Type B pancreatic cell (in vitro differentiated cells): ENCODE data around the gene HOXA5. TPM values are rescaled to one million over a fixed set of nuclear protein-coding genes. Genes with fewer than 3 reads are reported as not detected.

Experiments used
- DNase-seq: peaks from one replicate; pipeline ENCODE4 v3.0.0; 2021; ENCODE audit warnings: mixed read lengths; ENCODE audit not compliant: unreplicated experiment; ENCODE audit errors: extremely low spot score
- H3K27ac Mint-ChIP-seq: 2 replicates; pipeline ENCODE4 v1.8.0; 2021; ENCODE audit warnings: mild to moderate bottlenecking, mixed read lengths
- H3K27me3 Mint-ChIP-seq: 2 replicates; pipeline ENCODE4 v1.8.0; 2021; ENCODE audit warnings: mixed read lengths
- H3K36me3 Mint-ChIP-seq: 2 replicates; pipeline ENCODE4 v1.8.0; 2021; ENCODE audit warnings: mixed read lengths
- H3K4me1 Mint-ChIP-seq: one replicate; pipeline ENCODE4 v1.8.0; 2021; ENCODE audit warnings: mixed read lengths; ENCODE audit not compliant: unreplicated experiment
- H3K4me3 Mint-ChIP-seq: 2 replicates; pipeline ENCODE4 v1.8.0; 2021; ENCODE audit warnings: mild to moderate bottlenecking, mixed read lengths
- H3K9me3 Mint-ChIP-seq: 2 replicates; pipeline ENCODE4 v1.8.0; 2021; ENCODE audit warnings: mixed read lengths
- CTCF ChIP-seq: fragments of 200-600 bp; sonication (generic); conservative IDR thresholded peaks from 2 replicates; pipeline ENCODE4 v1.5.0; 2021; ENCODE audit warnings: antibody characterized with exemption, mild to moderate bottlenecking
- microRNA-seq: library from miRNA; unstranded; fragments of <30 nt; microRNA quantifications from one replicate; pipeline ENCODE4, GENCODE V29; 2020
- total RNA-seq: library from RNA; stranded (reverse); gene quantifications from 2 replicates; pipeline ENCODE4 v1.2.1, GENCODE V29; 2021; ENCODE audit warnings: low replicate concordance

Gene HOXA5
- total RNA-seq, 1 donor from 2014 or later, result 77.7 TPM

GRCh38 chr7:27091941-27092818 lies 51.3 kb downstream of the HOXA5 start:
- H3K36me3 Mint-ChIP-seq, result peaks cover 2% of the 10 kb centered on the region
- no peak for TF ChIP-seq CTCF
- peaks cover 52% of the 10 kb centered on the region for H3K4me1 Mint-ChIP-seq
- peak overlapping the region; percentile 78 for H3K4me3 Mint-ChIP-seq
- H3K27ac Mint-ChIP-seq, result peak overlapping the region; percentile 71
- DNase-seq, result no peak
- H3K27me3 Mint-ChIP-seq, result peaks cover 36% of the 10 kb centered on the region
- no peaks in the 10 kb centered on the region for H3K9me3 Mint-ChIP-seq

- Mint-ChIP-seq H3K36me3 (no peaks in the 10 kb centered on the region), H3K27me3 (peaks cover 34% of the 10 kb centered on the region), H3K9me3 (no peaks in the 10 kb centered on the region), H3K27ac (peak overlapping the region; percentile 49), H3K4me1 (peaks cover 50% of the 10 kb centered on the region), H3K4me3 (peak overlapping the region; percentile 57)
- DNase-seq, result no peak
- TF ChIP-seq CTCF, result no peak
Measured at GRCh38 chr7:27091105-27091504, 52.4 kb downstream of the HOXA5 start.

Small RNA genes lying within 50 kb of the gene (microRNA-seq; reads per million reads assigned to microRNA genes)
- 68.6 reads per million, percentile 59 among the genes with 10 or more reads in this experiment for gene MIR196B

Other genes starting within 250 kb of the HOXA5 start
- 9.5 and 22.0 TPM in 2 replicates for gene HOXA1, start 47.7 kb downstream of the HOXA5 start, total RNA-seq
- gene HOXA2, start 41.0 kb downstream of the HOXA5 start, total RNA-seq, result 7.7 and 26.8 TPM in 2 replicates
- 28.5 and 37.6 TPM in 2 replicates for gene HOXA4, start 12.9 kb downstream of the HOXA5 start, total RNA-seq
- 4.2 and 10.9 TPM in 2 replicates for gene HOXA6, start 4.1 kb upstream of the HOXA5 start, total RNA-seq
- 40.5 and 92.8 TPM in 2 replicates for gene HOXA3, start 8.9 kb upstream of the HOXA5 start, total RNA-seq
- gene HOXA7, start 13.0 kb upstream of the HOXA5 start, total RNA-seq, result 3.2 and 6.2 TPM in 2 replicates
- gene HOXA9, start 21.9 kb upstream of the HOXA5 start, total RNA-seq, result 0.67 and 4.1 TPM in 2 replicates
- gene HOXA10, start 30.6 kb upstream of the HOXA5 start, total RNA-seq, result 0.29 and 4.9 TPM in 2 replicates
- gene HOXA11, start 41.6 kb upstream of the HOXA5 start, total RNA-seq, result 1.2 TPM in 1 of 2 replicates, not detected in the other
- gene HOXA13, start 56.4 kb upstream of the HOXA5 start, total RNA-seq, result 0.75 and 1.5 TPM in 2 replicates
- 0.41 and 0.71 TPM in 2 replicates for gene EVX1, start 99.1 kb upstream of the HOXA5 start, total RNA-seq